HepG2 (cell line): ENCODE data around the gene HSP90AA1. TPM values are rescaled to one million over a fixed set of nuclear protein-coding genes. Genes with fewer than 3 reads are reported as not detected.

Experiments used
- ATF5 ChIP-seq: sonication (generic); formaldehyde crosslinking; IDR thresholded peaks from 2 replicates; pipeline ENCODE4 v1.4.0; 2020; ENCODE audit warnings: mild to moderate bottlenecking, low read depth, missing genetic modification reagents
- CENPBD1 ChIP-seq: sonication (generic); formaldehyde crosslinking; IDR thresholded peaks from 2 replicates; pipeline ENCODE4 v1.8.0; 2022; ENCODE audit warnings: missing genetic modification reagents, low read depth, mild to moderate bottlenecking, borderline replicate concordance
- E2F1 ChIP-seq: sonication (generic); formaldehyde crosslinking; IDR thresholded peaks from 2 replicates; pipeline ENCODE4 v1.5.0; 2020; ENCODE audit warnings: missing genetic modification reagents
- LBX2 ChIP-seq: sonication (generic); formaldehyde crosslinking; IDR thresholded peaks from 2 replicates; pipeline ENCODE4 v1.5.0; 2020; ENCODE audit warnings: missing genetic modification reagents, mild to moderate bottlenecking, borderline replicate concordance
- MIER2 ChIP-seq: IDR thresholded peaks from 2 replicates; pipeline ENCODE4 v1.6.1; 2016; ENCODE audit warnings: missing biosample characterization, missing genetic modification reagents
- MIER3 ChIP-seq: IDR thresholded peaks from 2 replicates; pipeline ENCODE4 v1.6.1; 2016; ENCODE audit warnings: missing compliant biosample characterization, borderline replicate concordance
- NPAS2 ChIP-seq: sonication (generic); formaldehyde crosslinking; IDR thresholded peaks from 2 replicates; pipeline ENCODE4 v1.8.0; 2022; ENCODE audit warnings: mild to moderate bottlenecking, missing genetic modification reagents, borderline replicate concordance
- ONECUT2 ChIP-seq: sonication (generic); formaldehyde crosslinking; IDR thresholded peaks from 2 replicates; pipeline ENCODE4 v1.4.0; 2020; ENCODE audit warnings: missing genetic modification reagents
- RFX1 ChIP-seq: fragments of 450-650 bp; IDR thresholded peaks from 2 replicates; pipeline ENCODE4 v1.6.1; 2017
- RXRB ChIP-seq: IDR thresholded peaks from 2 replicates; pipeline ENCODE4 v1.6.1; 2016; ENCODE audit warnings: borderline replicate concordance, missing genetic modification reagents, missing compliant biosample characterization
- SP5 ChIP-seq: IDR thresholded peaks from 2 replicates; pipeline ENCODE4 v1.6.1; 2016; ENCODE audit warnings: low read depth, borderline replicate concordance
- TAF15 ChIP-seq: fragments of 200-400 bp; formaldehyde crosslinking; IDR thresholded peaks from one replicate; pipeline ENCODE4 v1.6.1; 2018; ENCODE audit warnings: mild to moderate bottlenecking, low read depth, low read length; ENCODE audit not compliant: poor library complexity, severe bottlenecking
- THAP11 ChIP-seq: IDR thresholded peaks from 2 replicates; pipeline ENCODE4 v1.6.1; 2016; ENCODE audit warnings: missing biosample characterization, missing genetic modification reagents
- XRCC5 ChIP-seq: fragments of 200-400 bp; formaldehyde crosslinking; optimal IDR thresholded peaks from 2 replicates; pipeline ENCODE3; 2017; ENCODE audit warnings: mild to moderate bottlenecking, low read length
- ZNF225 ChIP-seq: sonication (generic); formaldehyde crosslinking; IDR thresholded peaks from 2 replicates; pipeline ENCODE4 v1.4.0; 2020; ENCODE audit warnings: mild to moderate bottlenecking, missing genetic modification reagents
- ZNF484 ChIP-seq: sonication (generic); formaldehyde crosslinking; IDR thresholded peaks from 2 replicates; pipeline ENCODE4 v1.5.1; 2020; ENCODE audit warnings: mild to moderate bottlenecking, low read depth, missing genetic modification reagents, borderline replicate concordance
- ZNF503 ChIP-seq: sonication (generic); formaldehyde crosslinking; IDR thresholded peaks from 2 replicates; pipeline ENCODE4 v1.4.0; 2020; ENCODE audit warnings: missing genetic modification reagents
- ZNF709 ChIP-seq: sonication (generic); formaldehyde crosslinking; IDR thresholded peaks from 2 replicates; pipeline ENCODE4 v1.5.0; 2020; ENCODE audit warnings: mild to moderate bottlenecking, missing genetic modification reagents
- ZSCAN22 ChIP-seq: sonication (generic); formaldehyde crosslinking; IDR thresholded peaks from 2 replicates; pipeline ENCODE4 v1.4.0; 2020; ENCODE audit warnings: mild to moderate bottlenecking, missing genetic modification reagents
- ZSCAN5A ChIP-seq: sonication (generic); formaldehyde crosslinking; IDR thresholded peaks from 2 replicates; pipeline ENCODE4 v1.8.0; 2022; ENCODE audit warnings: mild to moderate bottlenecking, missing genetic modification reagents, borderline replicate concordance
- ZUFSP ChIP-seq: sonication (generic); formaldehyde crosslinking; IDR thresholded peaks from 2 replicates; pipeline ENCODE4 v1.9.0; 2021; ENCODE audit warnings: missing genetic modification reagents, mild to moderate bottlenecking, borderline replicate concordance
- polyA plus RNA-seq, 8 experiments: library from polyadenylated mRNA; depleted of rRNA in 3 of 8; stranded (reverse) in 7 of 8; unstranded in 1 of 8; fragments of >200 nt; fragmentation: Illumina TruSeq in 4 of 8; extraction: Trizol in 4 of 8; gene quantifications; 2 replicates each; pipeline versions ENCODE4 v1.2.1 to v1.2.3, GENCODE V29; 2011 to 2016; ENCODE audit warnings: low read depth in 4 of 8, missing spikeins in 1 of 8, mixed read lengths in 1 of 8; ENCODE audit not compliant: insufficient read depth in 1 of 8
- total RNA-seq, 5 experiments: library from RNA; depleted of rRNA; stranded (reverse); fragments of >200 nt; fragmentation: Illumina TruSeq; extraction: Trizol; gene quantifications; 2 replicates each; pipeline ENCODE4 v1.2.3, GENCODE V29; 2016; ENCODE audit warnings: low read depth in 1 of 5

Gene HSP90AA1
- total and polyA plus RNA-seq, 2 of the 13 experiments (the other 11 are each of a cell fraction or from before 2014, with no cell fraction given), result 262 to 636 TPM

GRCh38 chr14:102086972-102087761 is at the start of gene HSP90AA1 (continued):
- peak; percentile 72; the same call in 1 of the 2 replicates for TF ChIP-seq ZSCAN5A (CRISPR knock-in tag)
- peak; percentile 21; the same call in 1 of the 2 replicates for TF ChIP-seq ZNF709 (CRISPR knock-in tag)
- TF ChIP-seq TAF15, result peak; percentile 35
- TF ChIP-seq ZNF225 (CRISPR knock-in tag), result peak; percentile 83
- 0 out of 2 replicates have a peak, but pooled peaks have one; percentile 12 for TF ChIP-seq ZNF503
- no peak for TF ChIP-seq NPAS2
- no peak; the same call in 1 of the 2 replicates for TF ChIP-seq ATF5
- no peak for TF ChIP-seq ZSCAN22 (CRISPR knock-in tag)
- TF ChIP-seq ZNF484 (CRISPR knock-in tag), result no peak
- no peak for TF ChIP-seq CENPBD1 (CRISPR knock-in tag)
- no peak for TF ChIP-seq MIER2 (CRISPR knock-in tag)
- TF ChIP-seq MIER3 (CRISPR knock-in tag), result no peak
- TF ChIP-seq E2F1 (CRISPR knock-in tag), result peak; percentile 8; the same call in 1 of the 2 replicates
- no peak for TF ChIP-seq ZUFSP (CRISPR knock-in tag)
- TF ChIP-seq SP5 (CRISPR knock-in tag), result 0 out of 2 replicates have a peak, but pooled peaks have one; percentile 8
- TF ChIP-seq THAP11 (CRISPR knock-in tag), result peak; percentile 79
- no peak for TF ChIP-seq LBX2 (CRISPR knock-in tag)
- no peak for TF ChIP-seq RXRB (CRISPR knock-in tag)
- no peak for TF ChIP-seq ONECUT2
- peak; percentile 42 for TF ChIP-seq XRCC5
- peak; percentile 16; the same call in 1 of the 2 replicates for TF ChIP-seq RFX1
